Measurements from ENCODE around the gene IGSF3. TPM values are rescaled to one million over a fixed set of nuclear protein-coding genes. Genes with fewer than 3 reads are reported as not detected.
"Not testable (repeated sequence)": the region's sequence is repeated elsewhere in the genome, so short reads cannot be mapped to it uniquely, and the experiment has no call there.

IGSF3 gene
- polyA plus RNA-seq, 1 donor from 2014 or later: not detected

DNA sequence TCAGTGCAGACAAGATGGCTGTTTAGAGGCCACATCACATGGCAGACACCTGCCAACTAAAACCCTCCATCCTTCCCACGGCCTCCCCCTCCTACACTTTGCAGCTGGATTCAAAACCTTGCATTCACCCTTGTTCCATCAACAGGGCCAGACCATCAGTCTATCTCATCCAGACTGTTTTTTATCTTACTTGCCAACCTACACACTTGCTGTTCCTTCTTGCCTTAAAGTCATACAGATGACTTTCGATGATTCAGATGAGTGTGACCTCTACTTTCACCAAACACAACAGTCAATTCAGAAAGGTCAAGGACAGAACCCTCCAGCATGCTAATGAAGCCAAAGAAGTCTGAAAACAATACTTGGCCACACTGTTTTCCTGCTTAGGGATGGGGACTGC, 29.9 kb downstream of the IGSF3 start:
- not testable (repeated sequence) for H3K4me1 Mint-ChIP-seq, H3K9me3 Mint-ChIP-seq, H3K27ac Mint-ChIP-seq, H3K27me3 Mint-ChIP-seq, H3K36me3 Mint-ChIP-seq, H3K4me3 Mint-ChIP-seq

DNA sequence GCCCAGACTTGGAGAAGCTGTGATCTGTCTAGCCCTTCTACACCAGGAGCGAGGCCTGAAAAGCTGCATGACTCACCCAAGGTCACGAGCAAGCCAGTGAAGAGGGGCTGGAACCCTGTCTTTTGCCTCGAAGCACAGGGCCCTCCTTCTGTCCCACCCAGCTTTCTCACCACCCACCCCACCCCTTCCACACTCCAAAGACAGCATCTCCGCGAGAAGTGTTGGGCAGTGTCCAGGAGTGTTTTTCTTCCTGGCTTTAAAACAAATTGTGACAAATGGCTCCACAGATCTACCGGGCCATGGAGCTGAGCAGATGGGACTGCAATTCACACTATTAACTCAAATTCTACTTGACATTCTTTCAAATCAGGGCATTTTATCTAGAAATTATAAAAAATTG, 30.9 kb downstream of the IGSF3 start:
- not testable (repeated sequence) for H3K27ac Mint-ChIP-seq, H3K4me1 Mint-ChIP-seq, H3K4me3 Mint-ChIP-seq, H3K9me3 Mint-ChIP-seq, H3K36me3 Mint-ChIP-seq, H3K27me3 Mint-ChIP-seq

DNA sequence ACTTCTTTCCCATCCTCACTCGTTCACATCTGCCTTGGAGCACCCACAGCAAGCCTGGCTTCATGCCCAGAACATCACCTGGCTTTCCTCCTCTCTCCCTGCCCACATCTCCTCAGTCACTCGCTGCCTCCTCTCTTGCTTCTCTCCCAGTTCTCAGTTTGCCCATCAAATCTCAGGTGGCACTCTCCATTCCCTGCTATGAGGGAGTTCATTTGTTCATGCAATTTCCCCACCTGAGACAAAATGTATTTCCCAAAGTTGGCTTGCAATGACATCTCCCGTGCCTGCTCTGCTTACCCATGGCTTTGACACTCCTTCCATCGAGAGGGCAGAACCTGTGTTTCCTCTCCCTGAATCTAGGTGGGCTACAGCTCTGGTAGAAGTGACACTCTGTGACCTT, 33.1 kb downstream of the IGSF3 start:
- peak overlapping the region in 1 of 4 donors; percentile 41 for H3K4me3 Mint-ChIP-seq
- H3K27ac Mint-ChIP-seq, H3K4me1 Mint-ChIP-seq, H3K9me3 Mint-ChIP-seq, H3K27me3 Mint-ChIP-seq, H3K36me3 Mint-ChIP-seq: not testable (repeated sequence)

DNA sequence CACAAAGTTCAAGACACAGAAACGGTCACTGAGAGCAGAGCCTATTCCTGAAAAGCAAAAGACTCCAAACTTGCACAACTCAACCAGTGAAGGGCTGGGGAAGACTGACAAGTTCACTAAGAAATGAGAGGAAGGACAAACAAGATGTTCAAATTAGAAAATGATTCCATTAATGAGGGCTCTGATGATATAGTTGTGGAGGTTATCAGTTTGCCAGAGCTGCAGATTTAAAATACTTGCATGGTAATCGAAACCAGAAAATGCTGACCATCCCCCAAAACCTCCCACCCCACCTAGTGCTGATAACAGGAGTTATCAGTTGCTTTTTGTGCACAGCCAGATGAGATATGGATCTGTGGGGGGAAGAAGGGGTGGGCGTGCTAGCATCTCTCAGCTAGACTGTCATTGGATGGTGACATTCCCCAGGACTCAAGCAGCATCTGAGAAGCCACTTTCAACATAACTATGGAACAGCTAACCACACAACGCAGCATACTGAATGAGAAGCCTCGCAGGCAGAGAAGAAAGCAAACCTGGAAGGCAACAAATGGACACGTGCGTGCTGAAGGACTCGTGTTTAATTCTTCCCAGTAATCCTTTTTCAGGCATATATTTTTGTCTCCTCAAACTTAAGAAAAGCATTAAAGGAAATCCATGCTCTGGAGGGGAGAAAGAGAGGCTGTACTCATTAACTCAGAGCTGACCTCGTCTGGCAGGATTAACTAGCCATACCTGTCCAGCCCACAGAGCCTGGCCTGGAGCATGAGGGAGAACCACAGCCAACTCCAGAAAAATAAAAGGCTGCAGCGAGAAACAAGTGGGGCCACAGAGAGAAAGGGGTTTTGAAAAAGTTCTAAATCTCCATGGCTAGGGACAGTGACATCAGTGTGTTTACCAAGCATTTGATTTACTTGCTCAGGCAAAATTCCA, 35.3 kb downstream of the IGSF3 start:
- H3K9me3 Mint-ChIP-seq, H3K27me3 Mint-ChIP-seq, H3K4me3 Mint-ChIP-seq, H3K27ac Mint-ChIP-seq, H3K36me3 Mint-ChIP-seq: not testable (repeated sequence)
- peaks cover 12 to 14% (median 12%) of the 10 kb centered on the region in 3 donors for H3K4me1 Mint-ChIP-seq

DNA sequence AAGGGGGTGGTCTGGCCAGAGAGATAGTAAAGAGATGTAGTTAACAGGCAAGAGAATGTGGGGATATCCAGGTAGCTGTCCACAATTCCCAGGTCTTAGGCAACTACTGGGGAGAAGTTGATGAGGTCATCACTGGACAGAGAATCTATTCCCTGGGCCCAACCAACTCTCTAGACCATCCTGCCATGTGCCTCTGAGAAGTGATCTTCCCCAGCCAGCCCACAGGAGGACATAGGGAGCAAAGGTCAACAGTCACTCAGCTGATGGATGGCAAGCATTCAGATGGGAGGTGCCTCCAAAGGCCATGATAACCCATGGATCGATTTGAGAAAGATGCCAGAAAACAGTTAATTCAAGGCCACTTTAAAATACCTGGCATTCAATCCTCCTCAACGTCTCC, 36.0 kb downstream of the IGSF3 start:
- H3K27ac Mint-ChIP-seq, H3K4me3 Mint-ChIP-seq, H3K9me3 Mint-ChIP-seq, H3K27me3 Mint-ChIP-seq, H3K36me3 Mint-ChIP-seq: not testable (repeated sequence)
- peaks cover 12 to 14% (median 12%) of the 10 kb centered on the region in 3 donors for H3K4me1 Mint-ChIP-seq

DNA sequence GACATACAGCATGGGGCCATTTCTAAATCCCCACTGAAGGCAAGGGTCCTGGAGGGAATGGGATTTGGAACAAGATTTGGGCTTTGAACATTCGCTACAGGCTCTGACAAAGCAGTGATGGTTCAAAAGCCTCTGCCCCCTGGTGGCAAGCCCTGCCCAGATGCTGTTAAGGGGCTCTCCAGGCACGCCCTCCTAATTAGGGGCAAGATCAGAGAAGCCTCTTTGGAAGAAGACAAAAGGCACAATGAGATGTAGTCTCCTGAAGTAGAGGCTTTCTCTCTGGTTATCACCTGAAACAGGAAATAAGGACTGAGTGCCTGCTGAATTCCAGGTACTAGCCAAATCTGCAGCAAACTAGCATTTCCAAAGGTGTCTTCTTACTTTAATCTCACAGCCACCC, 37.5 kb downstream of the IGSF3 start:
- not testable (repeated sequence) for H3K4me3 Mint-ChIP-seq, H3K27me3 Mint-ChIP-seq, H3K9me3 Mint-ChIP-seq, H3K36me3 Mint-ChIP-seq
- peaks cover 12 to 16% (median 14%) of the 10 kb centered on the region in 3 donors for H3K4me1 Mint-ChIP-seq
- H3K27ac Mint-ChIP-seq: peak overlapping the region in 1 of 3 donors; percentile 14

DNA sequence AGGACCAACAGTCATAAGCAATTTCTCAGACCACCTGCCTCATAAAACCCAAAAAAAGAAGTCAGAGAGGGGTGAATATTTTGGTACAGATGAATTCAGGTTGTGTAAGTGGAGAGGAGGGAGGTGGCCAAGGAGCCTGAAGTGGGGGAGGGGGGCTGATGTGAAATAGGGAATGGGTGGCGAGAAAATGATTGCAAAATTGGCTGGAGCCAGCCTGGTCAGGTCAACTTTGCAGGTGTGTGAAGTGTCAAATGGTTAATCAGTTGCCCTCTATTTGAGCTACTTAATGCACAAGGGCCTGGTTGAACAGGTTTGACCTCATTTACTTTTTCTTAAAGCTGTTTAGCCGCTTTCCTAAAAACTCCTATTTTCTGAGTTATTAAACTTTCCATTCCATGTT, 38.1 kb downstream of the IGSF3 start:
- H3K27ac Mint-ChIP-seq: peak overlapping the region in 1 of 3 donors; percentile 14
- H3K36me3 Mint-ChIP-seq, H3K27me3 Mint-ChIP-seq, H3K4me3 Mint-ChIP-seq, H3K9me3 Mint-ChIP-seq: not testable (repeated sequence)
- peaks cover 12 to 17% (median 14%) of the 10 kb centered on the region in 3 donors for H3K4me1 Mint-ChIP-seq

DNA sequence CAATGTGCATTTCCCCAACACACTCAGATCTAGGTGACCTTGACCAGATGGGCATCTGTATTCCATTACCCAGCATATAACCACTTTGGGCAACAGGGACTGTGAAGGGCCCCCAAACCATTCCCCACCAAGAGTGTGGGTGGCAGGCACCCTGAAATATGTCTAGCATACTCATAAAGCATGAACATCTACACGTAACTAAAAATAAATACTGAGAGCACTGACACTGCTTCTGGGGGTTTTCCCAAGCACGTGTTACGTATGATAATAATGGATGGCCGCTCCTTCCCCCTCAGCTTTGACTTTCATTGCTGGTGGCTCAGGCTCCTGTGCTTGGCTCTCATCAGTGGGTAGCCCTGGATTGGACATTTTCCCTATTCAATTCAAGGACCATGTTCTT, 39.1 kb downstream of the IGSF3 start:
- Mint-ChIP-seq H3K4me3 (peak overlapping the region in 1 of 4 donors; percentile 43), H3K27me3 (peaks cover 2% of the 10 kb centered on the region), H3K27ac (peak overlapping the region in 1 of 3 donors; percentile 52), H3K4me1 (peaks cover 12 to 17% (median 14%) of the 10 kb centered on the region in 3 donors), H3K9me3 (no peaks in the 10 kb centered on the region), H3K36me3 (no peaks in the 10 kb centered on the region)

DNA sequence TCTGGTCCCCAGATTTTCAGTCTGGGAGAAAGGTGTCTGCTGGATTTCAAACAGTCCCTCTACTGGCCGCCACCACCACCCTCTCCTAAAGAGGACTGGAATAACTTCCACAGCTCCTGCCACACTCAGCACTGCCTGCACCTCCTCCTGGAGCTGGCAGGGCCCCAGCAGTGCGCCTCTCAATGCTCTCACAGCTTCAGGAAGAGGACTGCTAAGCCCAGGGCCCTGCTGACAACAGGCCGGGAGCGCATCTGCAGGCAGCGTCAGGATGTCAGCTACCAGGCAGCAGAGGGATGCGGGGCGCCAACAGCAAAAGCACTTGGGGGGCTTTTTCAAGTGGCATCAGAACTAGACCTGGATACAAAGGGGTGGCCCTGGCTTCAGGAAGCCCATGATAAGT, 40.2 kb downstream of the IGSF3 start:
- H3K27me3 Mint-ChIP-seq, H3K27ac Mint-ChIP-seq, H3K36me3 Mint-ChIP-seq, H3K9me3 Mint-ChIP-seq, H3K4me3 Mint-ChIP-seq: not testable (repeated sequence)
- peaks cover 12 to 17% (median 14%) of the 10 kb centered on the region in 3 donors for H3K4me1 Mint-ChIP-seq

DNA sequence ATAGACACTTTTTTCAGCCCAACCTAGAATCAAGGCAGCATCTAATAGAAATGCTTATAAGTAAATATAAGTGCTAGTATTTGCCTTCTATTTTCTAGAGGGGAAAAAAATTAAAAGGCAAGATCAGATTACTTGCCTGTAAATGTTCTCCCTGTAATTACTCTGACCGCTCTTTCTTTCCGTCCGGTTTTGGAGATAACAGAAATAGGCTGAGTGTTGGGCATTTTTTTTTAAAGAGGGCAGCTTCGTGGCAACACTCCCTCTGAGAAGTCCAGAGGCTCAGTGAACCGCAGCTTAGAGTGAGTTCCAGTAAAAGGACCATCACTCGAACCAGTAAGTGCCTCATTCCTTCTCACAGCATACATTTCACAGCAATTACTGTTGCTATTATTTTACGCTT, 40.6 kb downstream of the IGSF3 start:
- H3K4me1 Mint-ChIP-seq: peaks cover 12 to 17% (median 14%) of the 10 kb centered on the region in 3 donors
- H3K27me3 Mint-ChIP-seq, H3K4me3 Mint-ChIP-seq, H3K27ac Mint-ChIP-seq, H3K36me3 Mint-ChIP-seq, H3K9me3 Mint-ChIP-seq: not testable (repeated sequence)

DNA sequence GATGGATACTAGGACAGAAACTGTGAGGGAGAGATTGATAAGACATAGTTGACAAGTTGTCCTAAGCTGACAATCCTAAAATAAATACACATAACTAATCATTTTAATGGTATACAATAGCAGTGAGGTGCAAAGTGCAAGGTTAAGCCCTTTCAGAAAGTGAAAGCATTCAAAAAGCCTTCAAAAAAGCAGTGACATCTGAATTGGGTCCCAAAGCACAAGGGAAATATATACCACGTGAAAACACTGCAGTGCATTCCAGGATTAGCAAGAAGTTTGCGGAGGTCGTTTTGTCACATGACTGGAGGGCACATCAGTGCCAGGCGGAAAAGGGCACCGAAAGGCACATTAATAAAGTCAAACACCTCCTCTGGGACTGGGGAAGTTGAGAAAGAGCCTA, 42.4 kb downstream of the IGSF3 start:
- H3K4me1 Mint-ChIP-seq: peaks cover 12 to 17% (median 14%) of the 10 kb centered on the region in 3 donors
- H3K27ac Mint-ChIP-seq, H3K4me3 Mint-ChIP-seq, H3K36me3 Mint-ChIP-seq, H3K9me3 Mint-ChIP-seq, H3K27me3 Mint-ChIP-seq: not testable (repeated sequence)

DNA sequence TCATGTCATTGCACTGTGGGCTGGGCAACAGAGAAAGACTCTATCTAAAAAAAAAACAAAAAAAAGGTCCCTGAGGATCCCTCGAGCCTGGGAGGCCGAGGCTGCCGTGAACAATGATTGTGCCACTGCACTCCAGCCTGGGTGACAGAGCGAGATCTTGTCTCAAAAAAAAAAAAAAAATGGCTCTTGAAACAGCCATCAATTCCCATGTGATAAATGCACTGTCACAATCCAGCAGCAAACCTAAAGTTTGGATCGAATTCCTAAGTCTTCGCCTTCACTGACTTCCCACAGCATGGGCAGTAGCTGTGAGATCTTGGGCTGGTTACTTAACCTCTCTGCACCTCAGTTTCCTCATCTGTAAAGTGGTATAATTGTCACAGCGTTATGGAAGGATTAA, 43.5 kb downstream of the IGSF3 start:
- Mint-ChIP-seq H3K27me3 (no peaks in the 10 kb centered on the region), H3K9me3 (no peaks in the 10 kb centered on the region), H3K36me3 (no peaks in the 10 kb centered on the region), H3K4me3 (no peak overlapping the region), H3K4me1 (peaks cover 11 to 17% (median 12%) of the 10 kb centered on the region in 3 donors), H3K27ac (no peak overlapping the region)

DNA sequence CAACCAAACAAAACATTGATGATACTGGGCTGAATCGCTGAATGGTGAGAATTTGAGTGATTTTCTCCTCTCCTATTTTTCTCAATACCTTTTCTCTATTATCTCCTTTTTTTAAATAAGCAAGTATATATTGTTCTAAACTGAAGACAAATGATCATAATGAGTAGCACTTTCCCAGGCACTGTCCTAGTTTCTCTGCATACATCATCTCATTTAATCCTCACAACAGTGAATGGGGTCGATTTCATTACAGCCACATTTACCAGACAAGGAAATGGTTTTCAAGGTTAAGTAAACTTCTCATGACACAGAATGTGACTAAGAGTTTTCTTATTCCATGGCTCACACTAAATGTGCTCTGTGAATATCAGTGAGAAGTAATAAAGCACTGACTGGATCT, 45.0 kb downstream of the IGSF3 start:
- H3K27me3 Mint-ChIP-seq, H3K27ac Mint-ChIP-seq, H3K36me3 Mint-ChIP-seq, H3K4me1 Mint-ChIP-seq, H3K4me3 Mint-ChIP-seq, H3K9me3 Mint-ChIP-seq: not testable (repeated sequence)

DNA sequence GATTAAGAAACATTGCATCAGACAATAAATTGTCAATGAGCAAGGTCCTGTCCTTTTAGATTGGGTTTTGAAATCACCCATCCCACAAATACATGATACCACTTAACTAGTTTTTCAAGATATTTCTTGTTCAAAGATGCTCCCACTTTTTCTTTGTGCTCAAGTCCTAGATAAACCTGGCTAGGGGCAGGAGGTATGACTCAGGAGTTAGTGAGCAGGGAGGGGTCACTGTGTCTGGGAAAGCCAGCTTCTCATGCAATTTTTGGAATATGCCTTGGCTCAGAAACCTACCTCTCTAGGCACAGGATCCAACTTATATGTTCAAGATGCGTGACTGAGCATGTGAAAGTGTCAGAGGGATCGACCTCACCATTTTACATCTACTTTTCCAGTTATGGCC, 45.8 kb downstream of the IGSF3 start:
- not testable (repeated sequence) for H3K4me1 Mint-ChIP-seq, H3K9me3 Mint-ChIP-seq, H3K4me3 Mint-ChIP-seq, H3K36me3 Mint-ChIP-seq, H3K27me3 Mint-ChIP-seq, H3K27ac Mint-ChIP-seq

DNA sequence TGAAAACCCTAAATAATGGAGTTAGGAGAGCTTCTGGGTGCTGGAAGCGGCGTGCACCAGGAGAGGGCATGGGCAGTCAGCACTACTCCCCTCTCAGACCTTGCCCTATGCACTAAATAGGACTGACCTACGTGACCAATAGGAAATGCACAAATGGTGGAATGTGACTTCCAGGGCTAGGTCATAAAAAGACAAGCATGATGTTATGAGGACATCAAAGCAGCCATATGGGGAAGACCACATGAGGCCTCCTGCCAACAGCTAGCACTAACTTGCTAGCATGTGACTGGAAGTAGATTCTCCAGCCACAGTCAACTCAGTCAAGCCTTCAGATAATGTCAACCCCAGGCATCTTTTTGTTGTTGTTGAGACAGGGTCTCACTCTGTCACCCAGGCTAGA, 47.1 kb downstream of the IGSF3 start:
- not testable (repeated sequence) for H3K4me3 Mint-ChIP-seq, H3K27ac Mint-ChIP-seq, H3K9me3 Mint-ChIP-seq, H3K36me3 Mint-ChIP-seq, H3K4me1 Mint-ChIP-seq, H3K27me3 Mint-ChIP-seq

DNA sequence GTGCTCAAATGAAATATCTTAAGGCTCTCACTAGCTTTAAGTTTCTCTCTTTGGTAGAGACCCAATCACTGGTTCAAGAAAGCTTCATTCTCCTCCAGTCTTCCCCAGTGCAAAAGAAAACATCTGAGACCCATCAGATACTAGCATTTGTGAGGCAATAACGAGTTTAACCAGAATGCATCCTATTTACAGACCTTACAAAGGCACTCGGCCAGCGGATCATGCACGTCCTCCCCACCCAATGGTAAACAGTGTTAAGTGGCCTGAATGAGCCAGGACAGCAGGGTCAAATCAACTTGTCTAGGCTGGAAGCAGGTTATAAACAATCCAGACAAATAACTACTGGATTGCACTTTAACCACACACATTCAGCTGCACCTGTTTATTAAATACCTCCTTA, 48.4 kb downstream of the IGSF3 start:
- not testable (repeated sequence) for H3K27ac Mint-ChIP-seq, H3K36me3 Mint-ChIP-seq, H3K4me3 Mint-ChIP-seq, H3K27me3 Mint-ChIP-seq, H3K9me3 Mint-ChIP-seq, H3K4me1 Mint-ChIP-seq

Data from IgD-negative memory B cell (primary cell).